Measurements from ENCODE around the gene CD79B.
"Not testable (repeated sequence)": the region's sequence is repeated elsewhere in the genome, so short reads cannot be mapped to it uniquely, and the experiment has no call there.

The CD79B gene

GRCh38 chr17:63911041-63911635 lies 21.0 kb downstream of the CD79B start, which contains the start of gene CSHL1:
Gene CSHL1, minus strand, starts transcription at chr17:63911258. Its CDS starts 62 bp downstream, at chr17:63911196.
- DNase-seq (ENCODE audit: low read depth in 2 of 2): no peak

GRCh38 chr17:63910096-63910495 lies 22.0 kb downstream of the CD79B start:
- no peak for DNase-seq (ENCODE audit: low read depth in 2 of 2)

- not testable (repeated sequence) for DNase-seq (ENCODE audit: low read depth in 2 of 2)
Observed at GRCh38 chr17:63909586-63909985, 22.5 kb downstream of the CD79B start.

- DNase-seq (ENCODE audit: low read depth in 2 of 2): not testable (repeated sequence)
Observed at GRCh38 chr17:63907161-63907778, 24.9 kb downstream of the CD79B start.

- DNase-seq (ENCODE audit: low read depth in 2 of 2): not testable (repeated sequence)
Observed at GRCh38 chr17:63904796-63905195, 27.3 kb downstream of the CD79B start.

GRCh38 chr17:63903787-63904201 lies 28.3 kb downstream of the CD79B start:
- DNase-seq (ENCODE audit: low read depth in 2 of 2): not testable (repeated sequence)

- not testable (repeated sequence) for DNase-seq (ENCODE audit: low read depth in 2 of 2)
Observed at GRCh38 chr17:63901971-63902370, 30.2 kb downstream of the CD79B start.

GRCh38 chr17:63898899-63899798 lies 33.0 kb downstream of the CD79B start:
- DNase-seq (ENCODE audit: low read depth in 2 of 2): not testable (repeated sequence)

GRCh38 chr17:63896524-63897354 lies 35.4 kb downstream of the CD79B start, which contains the start of gene CSH1:
Gene CSH1, minus strand, starts transcription at chr17:63896574. Its CDS starts 63 bp downstream, at chr17:63896511.
- not testable (repeated sequence) for DNase-seq (ENCODE audit: low read depth in 2 of 2)

GRCh38 chr17:63894821-63895220 lies 37.3 kb downstream of the CD79B start:
- not testable (repeated sequence) for DNase-seq (ENCODE audit: low read depth in 2 of 2)

- not testable (repeated sequence) for DNase-seq (ENCODE audit: low read depth in 2 of 2)
Observed at GRCh38 chr17:63894021-63894420, 38.1 kb downstream of the CD79B start.

GRCh38 chr17:63892316-63893037 lies 39.7 kb downstream of the CD79B start:
- not testable (repeated sequence) for DNase-seq (ENCODE audit: low read depth in 2 of 2)

GRCh38 chr17:63889026-63889848 lies 42.9 kb downstream of the CD79B start:
- DNase-seq (ENCODE audit: low read depth in 2 of 2): not testable (repeated sequence)

- DNase-seq (ENCODE audit: low read depth in 2 of 2): not testable (repeated sequence)
Observed at GRCh38 chr17:63885119-63885518, 47.0 kb downstream of the CD79B start.

GRCh38 chr17:63882626-63883126 lies 49.5 kb downstream of the CD79B start:
- not testable (repeated sequence) for DNase-seq (ENCODE audit: low read depth in 2 of 2)

- peak; percentile 16 to 17 for DNase-seq (ENCODE audit: low read depth in 2 of 2)
Observed at GRCh38 chr17:63881935-63882601, 50.1 kb downstream of the CD79B start, which contains the start of gene GH2. Gene GH2, minus strand, starts transcription at chr17:63881944. Its CDS starts 143 bp downstream, at chr17:63881801.

- not testable (repeated sequence) for DNase-seq (ENCODE audit: low read depth in 2 of 2)
Observed at GRCh38 chr17:63881337-63881736, 50.8 kb downstream of the CD79B start.

GRCh38 chr17:63880706-63881105 lies 51.4 kb downstream of the CD79B start:
- no peak for DNase-seq (ENCODE audit: low read depth in 2 of 2)

All from stimulated activated CD8-positive, alpha-beta memory T cell treated with anti-CD3 and anti-CD28 coated beads, Interleukin-2, amount 100 ng/mL, for 1 hour (primary cell).